Left lung (tissue), 10 donors: ENCODE measurements around the gene HAVCR2. TPM values are rescaled to one million over a fixed set of nuclear protein-coding genes. Genes with fewer than 3 reads are reported as not detected.

Experiments
- ATAC-seq: fragments of 200-7000 bp; cut with Tn5 transposase; one replicate; pipeline ENCODE4 v1.9.1; 2020; ENCODE audit warnings: moderate library complexity
- DNase-seq, 4 donors: peaks; one replicate each; pipeline ENCODE4 v3.0.0-alpha.2; 2013 to 2020
- H3K27ac ChIP-seq, 2 donors: fragments of 200-600 bp; sonication (generic) in 1 of 2; one replicate each; pipeline versions ENCODE4 v1.5.0 to v1.8.0; 2020 to 2021
- H3K27me3 ChIP-seq, 2 donors: fragments of 200-600 bp; sonication (generic) in 1 of 2; one replicate each; pipeline versions ENCODE4 v1.5.0 to v1.8.0; 2020 to 2021
- H3K36me3 ChIP-seq, 2 donors: fragments of 200-600 bp; sonication (generic) in 1 of 2; one replicate each; pipeline versions ENCODE4 v1.5.0 to v1.8.0; 2020 to 2021
- H3K4me1 ChIP-seq, 2 donors: fragments of 200-600 bp; one replicate each; pipeline ENCODE4 v1.8.0; 2021
- H3K4me3 ChIP-seq, 2 donors: fragments of 200-600 bp; sonication (generic) in 1 of 2; one replicate each; pipeline versions ENCODE4 v1.5.0 to v1.8.0; 2020 to 2021; ENCODE audit warnings: mild to moderate bottlenecking in 1 of 2
- H3K9me3 ChIP-seq, 2 donors: fragments of 200-600 bp; sonication (generic) in 1 of 2; one replicate each; pipeline versions ENCODE4 v1.5.0 to v1.8.0; 2020 to 2021
- CTCF ChIP-seq, 2 donors: fragments of 200-600 bp; sonication (generic) in 1 of 2; IDR thresholded peaks; one replicate each; pipeline versions ENCODE4 v1.5.0 to v1.8.0; 2021; ENCODE audit warnings: antibody characterized with exemption in 2 of 2
- intact Hi-C, 2 donors: fragments of 100-400 bp; cut with DNase I; formaldehyde crosslinking; loops; one replicate each; pipeline versions ENCODE4 v1.11.2 to v1.14.2; 2022
- polyA plus RNA-seq, 6 donors: library from polyadenylated mRNA; unstranded; fragments of 120-200 nt; gene quantifications; one replicate each; pipeline ENCODE4 v1.2.1, GENCODE V29; 2013; ENCODE audit not compliant: insufficient read length in 6 of 6
- total RNA-seq, 2 donors: library from RNA; stranded (reverse); fragmentation: NEBNext Ultra II Directional; extraction: Animal tissue kit (Norgen Biotek cat#: 25700); gene quantifications; one replicate each; pipeline ENCODE4 v1.2.1, GENCODE V29; 2021
- donor health status: DM: no; HTN: yes; CAD: no.
- donor health status: DM: no; HTN: no; CAD: no.

The HAVCR2 gene
- total and polyA plus RNA-seq, 8 donors, result 1.6 to 50.9 (median 2.5) TPM

DNA sequence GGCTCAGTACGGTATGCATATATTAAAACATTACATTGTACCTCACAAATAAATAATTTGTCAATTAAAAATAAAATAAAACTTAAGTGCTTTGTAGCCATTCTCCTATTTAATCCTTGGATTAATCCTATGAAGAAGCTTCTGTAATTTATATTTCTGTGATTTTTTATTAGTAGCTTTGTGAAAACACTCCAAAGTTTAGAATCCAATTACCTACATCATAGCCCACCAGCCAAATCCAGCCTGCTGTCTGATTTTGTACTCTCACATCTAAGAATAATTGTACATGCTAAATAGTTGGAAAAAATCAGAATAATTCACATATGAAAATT lies 23.4 kb upstream of the HAVCR2 start:
- Histone ChIP-seq H3K27me3 (no peaks in the 10 kb centered on the region), H3K4me1 (peaks cover 0 to 4% of the 10 kb centered on the region in 2 donors), H3K36me3 (peaks cover 0 to 10% of the 10 kb centered on the region in 2 donors), H3K9me3 (no peaks in the 10 kb centered on the region), H3K27ac (no peak overlapping the region), H3K4me3 (no peak overlapping the region)
- no peak for TF ChIP-seq CTCF (IDR thresholded peaks at IDR 0.05)
- DNase-seq, result no peak
- no peak for ATAC-seq
- intact Hi-C loops, result no loop called here

- DNase-seq, result no peak
- Histone ChIP-seq H3K27me3 (no peaks in the 10 kb centered on the region), H3K4me1 (peaks cover 0 to 4% of the 10 kb centered on the region in 2 donors), H3K27ac (no peak overlapping the region), H3K36me3 (no peaks in the 10 kb centered on the region), H3K9me3 (no peaks in the 10 kb centered on the region), H3K4me3 (no peak overlapping the region)
- intact Hi-C loops, result no loop called here
- peak; percentile 91 for ATAC-seq
- TF ChIP-seq CTCF (IDR thresholded peaks at IDR 0.05), result no peak
These were observed 22.1 kb upstream of the HAVCR2 start for GRCh38 chr5:157130925-157131324.

DNA sequence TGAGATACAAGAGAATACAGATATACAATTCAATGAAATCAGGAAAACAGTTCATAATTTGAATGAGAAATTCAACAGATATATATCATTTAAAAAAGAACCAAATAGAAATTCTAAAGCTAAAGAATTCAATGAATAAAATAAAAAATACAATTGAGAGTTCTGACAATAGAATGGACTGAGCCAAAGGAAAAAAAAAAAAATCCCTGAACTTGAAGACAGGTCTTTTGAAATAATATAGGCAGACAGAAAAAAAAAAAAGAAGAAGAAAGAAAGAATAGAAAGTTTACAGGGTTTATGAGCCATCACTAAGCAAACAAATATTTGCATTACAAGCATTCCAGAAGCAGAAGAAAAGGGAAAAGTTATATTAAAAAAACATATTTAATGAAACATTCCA lies 12.9 kb upstream of the HAVCR2 start:
- Histone ChIP-seq H3K27ac (no peak overlapping the region), H3K9me3 (peaks cover 0 to 14% of the 10 kb centered on the region in 2 donors), H3K36me3 (no peaks in the 10 kb centered on the region), H3K4me3 (no peak overlapping the region), H3K4me1 (no peaks in the 10 kb centered on the region), H3K27me3 (no peaks in the 10 kb centered on the region)
- TF ChIP-seq CTCF (IDR thresholded peaks at IDR 0.05), result no peak
- ATAC-seq (no peak), DNase-seq (no peak)
- intact Hi-C loops, result no loop called here

DNA sequence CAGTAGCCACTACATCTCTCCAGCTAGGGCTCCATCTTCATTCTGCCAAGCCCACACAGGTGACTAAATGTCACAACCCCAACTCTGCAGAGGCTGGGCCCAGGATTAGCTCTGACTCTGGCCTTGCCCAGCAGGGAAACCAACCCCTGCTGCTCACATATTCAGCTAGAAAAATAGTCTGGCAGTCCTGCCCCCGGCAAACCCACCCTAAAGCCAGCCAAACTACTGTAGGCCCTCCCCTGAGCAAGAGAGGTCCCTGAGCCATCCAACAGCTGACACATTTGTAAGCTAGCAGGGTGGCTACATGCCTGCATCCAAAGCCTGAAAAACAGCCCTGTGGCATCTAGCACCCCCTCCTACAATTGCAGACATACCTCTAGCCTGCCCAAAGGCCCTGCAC lies 11.3 kb upstream of the HAVCR2 start:
- no peaks in the 10 kb centered on the region for H3K4me1 ChIP-seq
- DNase-seq (no peak), ATAC-seq (no peak)
- TF ChIP-seq CTCF (IDR thresholded peaks at IDR 0.05), result no peak
- H3K9me3 ChIP-seq, result peaks cover 0 to 14% of the 10 kb centered on the region in 2 donors
- no peaks in the 10 kb centered on the region for H3K27me3 ChIP-seq
- intact Hi-C loops, result no loop called here
- no peak overlapping the region for H3K27ac ChIP-seq
- no peak overlapping the region for H3K4me3 ChIP-seq
- no peaks in the 10 kb centered on the region for H3K36me3 ChIP-seq

- Histone ChIP-seq H3K27ac (no peak overlapping the region), H3K4me3 (no peak overlapping the region), H3K9me3 (peaks cover 0 to 6% of the 10 kb centered on the region in 2 donors), H3K36me3 (no peaks in the 10 kb centered on the region), H3K4me1 (peaks cover 0 to 7% of the 10 kb centered on the region in 2 donors), H3K27me3 (no peaks in the 10 kb centered on the region)
- TF ChIP-seq CTCF (IDR thresholded peaks at IDR 0.05), result no peak
- DNase-seq (no peak), ATAC-seq (no peak)
- intact Hi-C loops, result no loop called here
These were observed 7.7 kb upstream of the HAVCR2 start for GRCh38 chr5:157116483-157116954.
